ENCODE measurements around the gene NEXN.

DNA sequence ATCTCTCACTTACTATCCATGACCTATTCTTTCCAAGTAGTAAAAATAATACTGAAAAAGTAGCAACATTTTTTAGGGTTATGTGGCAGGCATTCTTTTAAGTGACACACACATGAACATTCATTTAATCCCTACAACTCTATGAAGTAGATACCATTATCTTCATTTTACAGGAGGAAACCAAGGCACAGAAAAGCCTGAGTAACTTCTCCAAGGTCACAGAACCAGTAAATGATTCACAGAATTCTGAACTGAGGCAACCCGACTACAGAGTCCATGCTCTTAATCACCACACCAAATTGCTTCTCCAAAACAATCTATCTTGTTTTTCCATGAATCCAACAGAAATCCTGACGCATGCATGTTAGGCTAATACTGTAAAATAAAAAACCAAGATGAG lies 73.0 kb downstream of the NEXN start:
- no peak for TF ChIP-seq POLR2A (IDR thresholded peaks at IDR 0.05)
- TF ChIP-seq, protein P1, sequence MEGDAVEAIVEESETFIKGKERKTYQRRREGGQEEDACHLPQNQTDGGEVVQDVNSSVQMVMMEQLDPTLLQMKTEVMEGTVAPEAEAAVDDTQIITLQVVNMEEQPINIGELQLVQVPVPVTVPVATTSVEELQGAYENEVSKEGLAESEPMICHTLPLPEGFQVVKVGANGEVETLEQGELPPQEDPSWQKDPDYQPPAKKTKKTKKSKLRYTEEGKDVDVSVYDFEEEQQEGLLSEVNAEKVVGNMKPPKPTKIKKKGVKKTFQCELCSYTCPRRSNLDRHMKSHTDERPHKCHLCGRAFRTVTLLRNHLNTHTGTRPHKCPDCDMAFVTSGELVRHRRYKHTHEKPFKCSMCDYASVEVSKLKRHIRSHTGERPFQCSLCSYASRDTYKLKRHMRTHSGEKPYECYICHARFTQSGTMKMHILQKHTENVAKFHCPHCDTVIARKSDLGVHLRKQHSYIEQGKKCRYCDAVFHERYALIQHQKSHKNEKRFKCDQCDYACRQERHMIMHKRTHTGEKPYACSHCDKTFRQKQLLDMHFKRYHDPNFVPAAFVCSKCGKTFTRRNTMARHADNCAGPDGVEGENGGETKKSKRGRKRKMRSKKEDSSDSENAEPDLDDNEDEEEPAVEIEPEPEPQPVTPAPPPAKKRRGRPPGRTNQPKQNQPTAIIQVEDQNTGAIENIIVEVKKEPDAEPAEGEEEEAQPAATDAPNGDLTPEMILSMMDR (IDR thresholded peaks at IDR 0.05): no peak
